ENCODE measurements around the gene GBF1.
"Not testable (repeated sequence)": the region's sequence is repeated elsewhere in the genome, so short reads cannot be mapped to it uniquely, and the experiment has no call there.

Gene GBF1

GRCh38 chr10:102274062-102274461 is 28.7 kb downstream of the GBF1 start:
- no peak for DNase-seq (ENCODE audit: low read depth)

GRCh38 chr10:102275343-102275742 is 30.0 kb downstream of the GBF1 start:
- DNase-seq (ENCODE audit: low read depth), result no peak

GRCh38 chr10:102279104-102279503 is 33.8 kb downstream of the GBF1 start:
- no peak for DNase-seq (ENCODE audit: low read depth)

- no peak for DNase-seq (ENCODE audit: low read depth)
Measured at GRCh38 chr10:102280397-102281101, 35.2 kb downstream of the GBF1 start.

GRCh38 chr10:102281102-102281487 is 35.8 kb downstream of the GBF1 start:
- DNase-seq (ENCODE audit: low read depth), result no peak

- no peak for DNase-seq (ENCODE audit: low read depth)
Measured at GRCh38 chr10:102283488-102283887, 38.2 kb downstream of the GBF1 start.

- DNase-seq (ENCODE audit: low read depth), result no peak
Measured at GRCh38 chr10:102283890-102284289, 38.6 kb downstream of the GBF1 start.

GRCh38 chr10:102284531-102284930 is 39.2 kb downstream of the GBF1 start:
- DNase-seq (ENCODE audit: low read depth), result no peak

- no peak for DNase-seq (ENCODE audit: low read depth)
Measured at GRCh38 chr10:102285133-102285532, 39.8 kb downstream of the GBF1 start.

GRCh38 chr10:102286216-102286615 is 40.9 kb downstream of the GBF1 start:
- DNase-seq (ENCODE audit: low read depth), result no peak

- DNase-seq (ENCODE audit: low read depth), result no peak
Measured at GRCh38 chr10:102287538-102287937, 42.2 kb downstream of the GBF1 start.

GRCh38 chr10:102287991-102288390 is 42.7 kb downstream of the GBF1 start:
- DNase-seq (ENCODE audit: low read depth), result no peak

- DNase-seq (ENCODE audit: low read depth), result no peak
Measured at GRCh38 chr10:102289356-102289755, 44.0 kb downstream of the GBF1 start.

GRCh38 chr10:102289840-102290239 is 44.5 kb downstream of the GBF1 start:
- no peak for DNase-seq (ENCODE audit: low read depth)

GRCh38 chr10:102291221-102291905 is 46.0 kb downstream of the GBF1 start:
- DNase-seq (ENCODE audit: low read depth), result no peak

GRCh38 chr10:102297101-102297500 is 51.8 kb downstream of the GBF1 start:
- no peak for DNase-seq (ENCODE audit: low read depth)

- DNase-seq (ENCODE audit: low read depth), result no peak
Measured at GRCh38 chr10:102298899-102299298, 53.6 kb downstream of the GBF1 start.

- DNase-seq (ENCODE audit: low read depth), result no peak
Measured at GRCh38 chr10:102299873-102300272, 54.5 kb downstream of the GBF1 start.

GRCh38 chr10:102300278-102300843 is 55.0 kb downstream of the GBF1 start:
- DNase-seq (ENCODE audit: low read depth), result no peak

- DNase-seq (ENCODE audit: low read depth), result not testable (repeated sequence)
Measured at GRCh38 chr10:102300912-102301311, 55.6 kb downstream of the GBF1 start.

- DNase-seq (ENCODE audit: low read depth), result not testable (repeated sequence)
Measured at GRCh38 chr10:102301332-102301731, 56.0 kb downstream of the GBF1 start.

- no peak for DNase-seq (ENCODE audit: low read depth)
Measured at GRCh38 chr10:102302611-102303010, 57.3 kb downstream of the GBF1 start.

GRCh38 chr10:102306006-102306405 is 60.7 kb downstream of the GBF1 start:
- no peak for DNase-seq (ENCODE audit: low read depth)
